HEK293 (cell line): ENCODE data around the gene PRKAG3.

Source experiments
- CTCF ChIA-PET: fragments of 350-600 bp; formaldehyde crosslinking; extraction: SDS; loops from one replicate; lab custom pipeline; 2021; ENCODE audit warnings: antibody characterized with exemption; lab: Yijun Ruan, JAX
- POLR2A ChIA-PET: fragments of 300-600 bp; formaldehyde crosslinking; extraction: SDS; loops from one replicate; lab custom pipeline; 2020; ENCODE audit warnings: antibody characterized with exemption, inconsistent platforms; lab: Yijun Ruan, JAX
- H3K27ac ChIP-seq: fragments of 200-500 bp; sonication (Bioruptor generic); 2 replicates; pipeline ENCODE4 v1.5.1; 2014; ENCODE audit warnings: low read depth, low read length, control low read depth, inconsistent platforms; ENCODE audit errors: extremely low read depth
- H3K36me3 ChIP-seq, 2 experiments: fragments of 200-500 bp in 1 of 2; sonication (Bioruptor generic) in 1 of 2; 1 replicate in 1 of 2; 2 replicates in 1 of 2; pipeline ENCODE4 v1.5.1; 2014 to 2017; ENCODE audit warnings: inconsistent platforms in 2 of 2, low read length in 2 of 2; ENCODE audit not compliant: control insufficient read depth in 2 of 2, insufficient read depth in 1 of 2
- H3K4me1 ChIP-seq: fragments of 200-500 bp; sonication (Bioruptor generic); 2 replicates; pipeline ENCODE4 v1.5.1; 2014; ENCODE audit warnings: mild to moderate bottlenecking, low read length, inconsistent platforms; ENCODE audit not compliant: control insufficient read depth, insufficient read depth
- H3K4me3 ChIP-seq: 2 replicates; pipeline ENCODE4 v1.5.1; 2011; ENCODE audit warnings: low read depth, mild to moderate bottlenecking, control low read depth, low read length, moderate library complexity
- H3K9me3 ChIP-seq: fragments of 200-500 bp; sonication (Bioruptor generic); 2 replicates; pipeline ENCODE4 v1.5.1; 2014; ENCODE audit warnings: low read depth, low read length, inconsistent platforms; ENCODE audit not compliant: control insufficient read depth, insufficient read depth
- BCL6B ChIP-seq: fragments of 450-650 bp; formaldehyde crosslinking; IDR thresholded peaks from 2 replicates; pipeline ENCODE4 v1.5.1; 2017; ENCODE audit warnings: missing biosample characterization, missing genetic modification characterization
- HOXC10 ChIP-seq: sonication (generic); formaldehyde crosslinking; IDR thresholded peaks from 2 replicates; pipeline ENCODE4 v1.8.1; 2023; ENCODE audit warnings: mild to moderate bottlenecking, missing genetic modification reagents
- IKZF3 ChIP-seq: fragments of 450-650 bp; IDR thresholded peaks from 2 replicates; pipeline ENCODE4 v1.5.0; 2018; ENCODE audit warnings: missing biosample characterization, mild to moderate bottlenecking, missing genetic modification characterization, moderate library complexity
- KLF16 ChIP-seq: fragments of 450-650 bp; formaldehyde crosslinking; IDR thresholded peaks from 2 replicates; pipeline ENCODE4 v1.5.1; 2017; ENCODE audit warnings: missing biosample characterization, missing genetic modification characterization
- SP7 ChIP-seq: fragments of 450-650 bp; formaldehyde crosslinking; IDR thresholded peaks from 2 replicates; pipeline ENCODE4 v1.5.1; 2016; ENCODE audit warnings: missing biosample characterization, missing genetic modification characterization
- ZBTB11 ChIP-seq: fragments of 450-650 bp; formaldehyde crosslinking; conservative IDR thresholded peaks from 2 replicates; pipeline ENCODE4 v1.5.1; 2016; ENCODE audit warnings: low read depth, missing biosample characterization, missing genetic modification characterization
- ZBTB49 ChIP-seq: fragments of 450-650 bp; formaldehyde crosslinking; IDR thresholded peaks from 2 replicates; pipeline ENCODE4 v1.5.1; 2016; ENCODE audit warnings: missing biosample characterization, missing genetic modification characterization, low read depth
- ZNF148 ChIP-seq: fragments of 450-650 bp; formaldehyde crosslinking; IDR thresholded peaks from 2 replicates; pipeline ENCODE4 v1.5.0; 2017; ENCODE audit warnings: missing biosample characterization, missing genetic modification characterization, borderline replicate concordance
- ZNF211 ChIP-seq: fragments of 450-650 bp; formaldehyde crosslinking; IDR thresholded peaks from 2 replicates; pipeline ENCODE4 v1.5.1; 2016; ENCODE audit warnings: low read depth, missing biosample characterization, missing genetic modification characterization
- ZNF223 ChIP-seq: fragments of 450-650 bp; formaldehyde crosslinking; IDR thresholded peaks from 2 replicates; pipeline ENCODE4 v1.5.1; 2016; ENCODE audit warnings: missing biosample characterization, missing genetic modification characterization
- ZNF26 ChIP-seq: fragments of 450-650 bp; formaldehyde crosslinking; IDR thresholded peaks from 2 replicates; pipeline ENCODE4 v1.5.1; 2016; ENCODE audit warnings: missing biosample characterization, missing genetic modification characterization
- ZNF423 ChIP-seq: fragments of 450-650 bp; formaldehyde crosslinking; IDR thresholded peaks from 2 replicates; pipeline ENCODE4 v1.5.1; 2016; ENCODE audit warnings: missing biosample characterization, missing genetic modification characterization
- ZNF529 ChIP-seq: fragments of 450-650 bp; formaldehyde crosslinking; IDR thresholded peaks from 2 replicates; pipeline ENCODE4 v1.5.1; 2017; ENCODE audit warnings: missing genetic modification characterization, missing biosample characterization; ENCODE audit not compliant: insufficient replicate concordance
- ZNF548 ChIP-seq: fragments of 450-650 bp; formaldehyde crosslinking; IDR thresholded peaks from 2 replicates; pipeline ENCODE4 v1.5.1; 2016; ENCODE audit warnings: missing biosample characterization, missing genetic modification characterization
- ZNF768 ChIP-seq: fragments of 450-650 bp; formaldehyde crosslinking; IDR thresholded peaks from 2 replicates; pipeline ENCODE4 v1.5.1; 2018; ENCODE audit warnings: missing biosample characterization, mild to moderate bottlenecking, missing genetic modification characterization
- ZNF777 ChIP-seq: fragments of 450-650 bp; formaldehyde crosslinking; IDR thresholded peaks from 2 replicates; pipeline ENCODE4 v1.5.1; 2017; ENCODE audit warnings: missing biosample characterization, missing genetic modification characterization, borderline replicate concordance
- ZXDB ChIP-seq: fragments of 450-650 bp; formaldehyde crosslinking; IDR thresholded peaks from 2 replicates; pipeline ENCODE4 v1.5.1; 2016; ENCODE audit warnings: missing biosample characterization, missing genetic modification characterization
- TF ChIP-seq, protein P1 (sequence below): fragments of 450-650 bp; formaldehyde crosslinking; IDR thresholded peaks from 2 replicates; pipeline ENCODE4 v1.5.1; 2016; ENCODE audit warnings: missing biosample characterization, missing genetic modification characterization

Gene PRKAG3

GRCh38 chr2:218780046-218780445 is 51.6 kb downstream of the PRKAG3 start:
- Histone ChIP-seq H3K36me3 (no peaks in the 10 kb centered on the region), H3K4me1 (no peaks in the 10 kb centered on the region), H3K27ac (no peak overlapping the region), H3K4me3 (no peak overlapping the region), H3K9me3 (no peaks in the 10 kb centered on the region)
- no peak for TF ChIP-seq ZNF148 (tag by site-specific recombination)
- no peak for TF ChIP-seq ZXDB (tag by site-specific recombination)
- no peak for TF ChIP-seq BCL6B
- TF ChIP-seq, protein P1, sequence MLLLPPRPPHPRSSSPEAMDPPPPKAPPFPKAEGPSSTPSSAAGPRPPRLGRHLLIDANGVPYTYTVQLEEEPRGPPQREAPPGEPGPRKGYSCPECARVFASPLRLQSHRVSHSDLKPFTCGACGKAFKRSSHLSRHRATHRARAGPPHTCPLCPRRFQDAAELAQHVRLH (tag by site-specific recombination), result no peak
- no peak for TF ChIP-seq ZNF548
- TF ChIP-seq ZNF223 (tag by site-specific recombination), result no peak
- no peak for TF ChIP-seq HOXC10 (CRISPR knock-in tag)
- TF ChIP-seq ZBTB49 (tag by site-specific recombination), result no peak
- TF ChIP-seq ZNF529 (tag by site-specific recombination), result no peak
- no peak for TF ChIP-seq SP7 (tag by site-specific recombination)
- TF ChIP-seq ZNF423 (tag by site-specific recombination), result no peak
- no peak for TF ChIP-seq ZNF211
- no peak for TF ChIP-seq ZNF768 (tag by site-specific recombination)
- TF ChIP-seq IKZF3 (tag by site-specific recombination), result no peak
- TF ChIP-seq KLF16 (tag by site-specific recombination), result no peak
- ChIA-PET CTCF (interaction anchor here (0.6 kb wide), 1 partner anchor 49 kb away, joined by 3 read pairs; no protein-coding TSS in a partner anchor), POLR2A (no interaction called here)

DNA sequence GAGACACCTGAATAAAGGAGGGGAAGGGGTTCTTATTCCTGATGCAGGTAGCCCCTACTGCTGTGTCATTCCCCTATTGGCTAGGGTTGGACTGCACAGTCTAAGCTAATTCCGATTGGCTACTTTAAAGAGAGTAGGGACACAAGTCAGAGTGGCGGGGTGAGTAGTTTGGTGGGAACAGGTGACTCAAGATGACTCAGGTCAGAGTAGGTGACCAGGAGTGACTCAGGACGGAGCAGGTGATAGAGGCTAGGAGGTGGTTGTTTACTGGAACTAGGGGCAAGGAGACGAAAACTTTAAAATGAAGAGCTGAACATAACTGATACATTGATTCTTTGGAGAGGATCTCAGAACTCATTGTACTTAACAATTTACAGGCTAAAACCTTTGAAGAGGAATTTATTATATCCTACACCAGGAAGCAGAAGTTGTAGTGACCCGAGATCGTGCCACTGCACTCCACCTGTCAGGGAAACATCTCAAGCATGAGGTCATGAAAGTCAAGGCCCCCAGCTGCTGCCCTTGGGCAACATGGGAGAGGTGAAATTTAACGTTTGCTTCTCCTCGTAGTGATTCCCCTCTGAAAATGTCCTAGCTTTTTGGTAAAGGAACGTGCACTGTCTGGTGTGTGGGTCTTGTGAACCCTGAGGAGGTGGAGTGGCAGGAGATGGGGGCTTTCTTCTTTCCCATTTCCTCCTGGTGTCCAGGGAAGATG is 54.2 kb downstream of the PRKAG3 start:
- H3K27ac ChIP-seq, result no peak overlapping the region
- no peak overlapping the region for H3K4me3 ChIP-seq
- H3K4me1 ChIP-seq, result no peaks in the 10 kb centered on the region
- CTCF ChIA-PET, result interaction anchor here (0.6 to 2.0 kb wide), 2 partner anchors 90 to 99 kb away, joined by 3 to 10 read pairs; no protein-coding TSS in a partner anchor
- H3K9me3 ChIP-seq, result no peaks in the 10 kb centered on the region
- POLR2A ChIA-PET, result no interaction called here
- H3K36me3 ChIP-seq, result no peaks in the 10 kb centered on the region
- no peak for TF ChIP-seq ZNF26 (tag by site-specific recombination)
- no peak for TF ChIP-seq ZBTB11 (tag by site-specific recombination)
- TF ChIP-seq ZNF777, result no peak
- TF ChIP-seq ZBTB49 (tag by site-specific recombination), result no peak
